SK-MEL-5 (cell line): ENCODE data around the gene AOPEP. TPM values are rescaled to one million over a fixed set of nuclear protein-coding genes. Genes with fewer than 3 reads are reported as not detected.

Experiments used
- DNase-seq: peaks from one replicate; pipeline ENCODE4 v3.0.0-alpha.2; 2016; ENCODE audit warnings: low read depth, low spot score
- in situ Hi-C: cut with HindIII; loops from 2 replicates; pipeline ENCODE4 v1.10.0; 2016; ENCODE audit warnings: low sequenced_read_pairs, high pct_unique_total_duplicates, low pct_unique_long_range_greater_than_20kb
- total RNA-seq: library from RNA; depleted of rRNA; stranded (reverse); fragments of >200 nt; shearing (Covaris generic); gene quantifications from 2 replicates; pipeline ENCODE4 v1.2.3, GENCODE V29; 2014

Gene AOPEP
- total RNA-seq, 1 experiment from 2014 or later = 20.8 TPM

GRCh38 chr9:94887721-94888120, 161.2 kb downstream of the AOPEP start:
- DNase-seq = no peak
- in situ Hi-C loops = no loop called here

DNA sequence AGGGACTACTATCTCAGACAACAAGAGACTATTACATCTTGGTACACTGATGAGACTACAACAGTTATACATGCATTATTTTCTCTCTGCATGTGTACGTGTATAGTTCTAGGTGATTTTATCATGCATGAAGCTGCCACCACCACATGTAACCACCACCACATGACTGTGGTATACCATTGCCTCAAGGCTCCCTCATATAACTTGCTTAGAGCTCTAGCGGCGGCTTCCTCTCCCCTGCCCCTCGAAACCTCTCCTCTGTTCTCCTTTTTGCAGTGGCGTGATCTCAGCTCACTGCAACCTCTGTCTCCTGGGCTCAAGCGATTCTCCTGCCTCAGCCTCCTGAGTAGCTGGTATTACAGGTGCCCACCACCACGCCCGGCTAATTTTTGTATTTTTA, 162.3 kb downstream of the AOPEP start:
- in situ Hi-C loops = no loop called here

DNA sequence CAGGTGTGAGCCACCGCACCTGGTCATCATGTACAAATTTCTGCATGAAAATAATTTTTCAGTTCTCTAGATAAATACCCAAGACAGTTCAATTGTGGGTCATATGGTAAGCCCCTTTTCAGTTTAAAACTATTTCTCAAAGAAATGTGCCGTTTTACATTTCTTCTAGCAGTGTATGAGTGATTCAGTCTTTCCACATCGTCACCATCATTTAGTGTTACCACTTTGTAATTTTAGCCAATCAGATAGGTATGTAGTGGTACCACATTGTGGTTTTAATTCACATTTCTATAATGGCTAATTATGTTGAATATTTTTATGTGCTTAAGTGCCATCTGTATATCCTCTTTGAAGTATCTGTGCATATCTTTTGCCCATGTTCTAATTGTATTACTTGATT, 163.1 kb downstream of the AOPEP start:
- in situ Hi-C loops = no loop called here

More for the DNA sequence above, 162.3 kb downstream of the AOPEP start:
- no peak for DNase-seq

DNA sequence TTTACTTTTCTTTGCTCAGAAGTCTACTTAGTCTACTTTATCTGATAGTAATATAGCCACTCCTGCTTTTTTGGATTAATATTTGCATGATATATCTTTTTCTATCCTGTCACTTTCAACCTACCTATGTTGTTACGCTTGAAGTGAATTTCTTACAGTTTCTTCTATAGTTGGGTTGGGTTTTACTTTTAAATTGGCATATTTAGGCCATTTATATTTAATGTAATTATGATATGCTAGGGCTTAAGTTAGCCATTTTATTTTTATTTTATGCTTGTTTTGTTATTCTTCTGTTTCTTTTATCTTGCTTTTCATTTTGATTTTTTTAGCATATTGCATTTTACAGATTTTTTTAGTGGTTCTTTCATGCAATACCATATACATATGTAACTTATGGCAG, 164.7 kb downstream of the AOPEP start:
- DNase-seq = no peak
- in situ Hi-C loops = no loop called here

More for the DNA sequence above, 163.1 kb downstream of the AOPEP start:
- DNase-seq = no peak

GRCh38 chr9:94892675-94893074, 166.2 kb downstream of the AOPEP start:
- in situ Hi-C loops = no loop called here
- DNase-seq = no peak

- DNase-seq = no peak
- in situ Hi-C loops = no loop called here
These were observed 167.7 kb downstream of the AOPEP start for GRCh38 chr9:94894094-94894699.

GRCh38 chr9:94895668-94896067, 169.2 kb downstream of the AOPEP start:
- in situ Hi-C loops = no loop called here
- no peak for DNase-seq

- in situ Hi-C loops = no loop called here
These were observed 170.0 kb downstream of the AOPEP start for GRCh38 chr9:94896512-94896911.

DNA sequence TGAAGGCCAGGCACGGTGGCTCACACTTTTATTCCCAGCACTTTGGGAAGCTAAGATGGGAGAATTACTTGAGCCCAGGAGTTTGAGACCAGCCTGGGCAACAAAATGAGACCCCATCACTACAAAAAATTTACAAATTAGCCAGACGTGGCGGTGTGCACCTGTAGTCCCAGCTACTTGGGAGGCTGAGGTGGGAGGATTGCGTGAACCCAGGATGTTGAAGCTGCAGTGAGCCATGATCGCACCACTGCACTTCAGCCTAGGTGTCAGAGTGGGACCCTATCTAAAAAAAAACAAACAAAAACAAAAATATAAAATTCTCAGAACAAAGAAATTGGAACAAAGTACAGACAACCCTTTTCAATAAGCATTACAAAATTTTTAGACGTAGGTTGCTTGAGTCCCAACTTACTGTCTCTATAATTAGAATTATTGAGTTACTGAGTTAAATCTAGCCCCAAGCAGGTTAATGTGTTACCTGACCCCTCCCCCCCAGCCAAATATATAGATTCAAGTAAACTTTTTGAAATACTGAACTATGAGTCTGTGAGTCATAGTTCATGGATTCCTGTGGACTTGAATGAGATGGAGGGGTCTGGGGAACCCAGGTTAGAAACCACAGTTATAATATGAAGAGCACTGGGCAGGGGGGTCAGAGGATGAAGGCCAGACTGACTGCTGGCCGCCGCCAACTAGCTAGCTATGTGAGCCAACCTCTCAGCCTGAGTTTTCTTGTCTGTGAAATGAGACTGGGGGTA, 173.1 kb downstream of the AOPEP start:
- no peak for DNase-seq
- in situ Hi-C loops = no loop called here

More at GRCh38 chr9:94896512-94896911, 170.0 kb downstream of the AOPEP start:
- no peak for DNase-seq

GRCh38 chr9:94900222-94901018, 173.9 kb downstream of the AOPEP start:
- in situ Hi-C loops = no loop called here
- DNase-seq = no peak

DNA sequence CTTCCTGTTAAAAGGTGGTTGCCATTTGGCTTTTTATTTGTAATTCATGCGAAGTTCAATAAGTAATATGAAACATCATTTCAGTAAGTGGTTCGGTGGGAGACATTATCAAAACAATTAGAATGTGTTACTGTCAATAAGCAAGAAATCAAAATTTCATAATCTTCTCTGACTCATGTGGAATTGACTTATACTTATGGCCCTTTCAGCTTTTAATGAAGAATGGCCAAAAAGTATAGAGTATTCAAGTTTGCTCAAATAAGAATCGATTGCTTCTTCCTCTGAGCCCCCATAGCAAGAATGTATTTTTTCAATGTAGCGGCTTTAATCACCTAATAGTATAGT, 174.5 kb downstream of the AOPEP start:
- in situ Hi-C loops = no loop called here

DNA sequence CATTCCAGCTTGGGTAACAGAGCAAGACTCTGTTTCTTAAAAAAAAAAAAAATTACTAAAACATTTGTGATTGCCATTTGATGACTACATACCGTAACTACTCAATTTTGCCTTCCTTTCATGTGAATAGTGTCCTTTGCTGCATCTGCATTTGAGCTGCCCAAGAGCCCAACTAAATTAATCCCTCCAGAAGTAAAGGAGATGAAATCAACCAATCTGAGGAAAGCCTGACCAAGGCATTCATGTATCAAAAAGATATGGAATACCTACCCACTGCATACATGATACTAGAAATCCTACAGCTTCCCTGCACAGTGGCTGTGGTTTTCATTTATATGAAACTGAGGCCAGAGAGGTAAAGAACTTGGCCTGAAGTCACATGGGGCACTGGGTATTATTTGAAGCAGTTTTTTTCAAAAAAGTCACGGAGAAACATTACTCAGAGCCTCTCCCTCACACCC, 177.5 kb downstream of the AOPEP start:
- DNase-seq = no peak
- in situ Hi-C loops = no loop called here

More for the DNA sequence above, 174.5 kb downstream of the AOPEP start:
- DNase-seq = no peak

- peak; percentile 94 for DNase-seq
- in situ Hi-C loops = no loop called here
These were observed 178.3 kb downstream of the AOPEP start for GRCh38 chr9:94904806-94905205.

- in situ Hi-C loops = no loop called here
These were observed 179.1 kb downstream of the AOPEP start for GRCh38 chr9:94905606-94906005.

DNA sequence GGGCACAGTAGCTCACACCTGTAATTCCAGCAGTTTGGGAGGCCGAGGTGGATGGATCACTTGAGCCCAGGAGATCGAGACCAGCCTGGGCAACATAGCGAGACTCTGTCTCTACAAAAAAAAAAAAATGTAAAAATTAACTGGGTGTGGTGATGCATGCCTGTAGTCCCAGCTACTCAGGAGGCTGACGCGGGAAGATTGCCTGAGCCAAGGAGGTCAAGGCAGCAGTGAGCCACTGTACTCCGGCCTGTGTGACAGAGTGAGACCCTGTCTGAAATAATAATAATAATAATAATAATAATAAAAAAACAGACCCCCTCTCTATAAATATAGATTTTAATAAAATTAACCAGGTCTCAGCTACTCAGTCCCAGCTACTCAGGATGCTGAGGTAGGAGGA, 179.7 kb downstream of the AOPEP start:
- DNase-seq = no peak
- in situ Hi-C loops = no loop called here

More at GRCh38 chr9:94905606-94906005, 179.1 kb downstream of the AOPEP start:
- DNase-seq = peak; percentile 14

DNA sequence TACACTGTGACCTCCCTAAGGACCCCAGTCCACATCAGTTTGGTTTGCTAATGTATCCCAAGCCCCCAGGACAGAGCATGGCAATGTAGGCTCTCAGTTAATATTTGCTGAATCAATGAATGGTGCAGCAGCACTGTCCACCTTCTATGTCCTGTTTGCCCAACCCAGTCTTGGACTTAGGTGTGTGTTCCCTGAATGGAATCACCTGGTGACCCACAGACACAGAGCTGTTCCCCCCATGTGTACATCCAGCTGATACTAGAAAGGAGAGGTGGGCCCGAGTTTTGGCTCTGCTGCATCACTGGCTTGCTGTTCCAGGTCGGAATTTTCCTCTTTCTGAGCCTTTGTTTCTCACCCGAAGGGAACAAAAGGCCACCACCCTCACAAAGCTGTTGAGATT, 180.2 kb downstream of the AOPEP start:
- no peak for DNase-seq
- in situ Hi-C loops = no loop called here

- no peak for DNase-seq
- in situ Hi-C loops = no loop called here
These were observed 180.9 kb downstream of the AOPEP start for GRCh38 chr9:94907264-94907936.

DNA sequence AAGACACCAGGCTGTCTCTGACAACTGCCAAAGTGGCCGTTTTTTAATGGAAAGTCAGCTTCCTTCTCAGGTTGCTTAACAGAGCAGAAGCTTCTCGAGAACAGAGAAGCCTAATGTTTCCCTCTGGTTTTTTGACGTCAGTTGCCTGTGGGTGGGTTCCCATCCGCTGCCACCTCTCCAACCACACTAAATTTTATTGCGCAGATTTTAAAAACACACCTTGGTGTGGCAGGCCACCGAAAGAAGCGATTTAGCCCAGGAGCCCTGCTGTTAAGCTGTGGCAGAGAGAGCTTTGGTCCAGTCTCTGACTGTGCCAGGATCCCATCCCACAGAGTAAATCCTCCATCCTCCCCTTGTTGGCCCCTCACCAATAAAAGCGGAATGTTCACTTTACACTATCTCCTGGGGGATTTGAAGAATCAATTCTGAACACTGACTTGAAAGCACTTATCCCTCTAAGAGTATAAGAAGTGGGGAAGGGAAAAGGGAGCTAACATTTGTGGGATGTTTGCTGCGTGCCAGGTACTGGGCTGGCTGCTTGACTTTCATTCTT, 181.6 kb downstream of the AOPEP start:
- peak; percentile 87 for DNase-seq
- in situ Hi-C loops = no loop called here
